Measurements from ENCODE around the gene RNF13. TPM values are rescaled to one million over a fixed set of nuclear protein-coding genes. Genes with fewer than 3 reads are reported as not detected.
"Not testable (repeated sequence)": the region's sequence is repeated elsewhere in the genome, so short reads cannot be mapped to it uniquely, and the experiment has no call there.

Gene RNF13
- total RNA-seq, 2 donors from 2014 or later, result 21.3 to 32.7 TPM

GRCh38 chr3:149820183-149820582 lies 7.2 kb downstream of the RNF13 start:
- Histone ChIP-seq H3K27ac (ENCODE audit: low read depth, low read length) (no peak overlapping the region), H3K4me1 (ENCODE audit: control insufficient read depth, insufficient read depth, low read length) (no peaks in the 10 kb centered on the region), H3K9ac (ENCODE audit: extremely low read depth, low read length, poor library complexity, severe bottlenecking) (no peak overlapping the region), H3K4me3 (ENCODE audit: low read length) (no peak overlapping the region), H3K9me3 (ENCODE audit: control insufficient read depth, low read length) (peaks cover 13% of the 10 kb centered on the region), H3K36me3 (ENCODE audit: control insufficient read depth, insufficient read depth, low read length) (no peaks in the 10 kb centered on the region), H3K27me3 (ENCODE audit: control insufficient read depth, insufficient read depth, low read length, poor library complexity, severe bottlenecking) (no peaks in the 10 kb centered on the region)
- TF ChIP-seq CTCF (conservative IDR thresholded peaks at IDR 0.05), result no peak
- WGBS, 2 experiments (ENCODE audit: insufficient coverage in 1 of 2, insufficient read length in 1 of 2), result 80 to 91% methylated on average over 1 to 4 of the region's 4 CpGs
- Mint-ChIP-seq H3K27ac (no peak overlapping the region), H3K36me3 (ENCODE audit: low read depth) (peaks cover 5% of the 10 kb centered on the region), H3K9me3 (peaks cover 6% of the 10 kb centered on the region), H3K27me3 (ENCODE audit: insufficient read depth) (no peaks in the 10 kb centered on the region), H3K4me1 (peaks cover 2% of the 10 kb centered on the region), H3K4me3 (no peak overlapping the region)
- DNase-seq, result no peak

DNA sequence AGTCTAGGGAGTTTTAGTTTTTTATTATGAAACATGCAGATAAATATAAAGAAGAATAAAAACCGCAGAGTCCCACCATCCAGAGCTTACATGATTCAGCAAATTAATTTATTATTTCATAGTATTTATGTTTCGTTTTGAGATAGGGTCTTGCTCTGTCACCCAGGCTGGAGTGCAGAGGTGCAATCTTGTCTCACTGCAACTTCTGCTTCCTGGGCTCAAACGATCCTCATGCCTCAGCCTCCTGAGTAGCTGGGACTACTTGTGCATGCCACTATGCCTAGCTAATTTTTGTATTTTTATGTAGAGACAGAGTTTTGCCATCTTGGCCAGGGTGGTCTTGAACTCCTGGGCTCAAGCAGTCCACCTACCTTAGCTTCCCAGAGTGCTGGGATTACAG lies 13.6 kb downstream of the RNF13 start:
- DNase-seq, result no peak
- Histone ChIP-seq H3K9me3 (ENCODE audit: control insufficient read depth, low read length) (peaks cover 37% of the 10 kb centered on the region), H3K9ac (ENCODE audit: extremely low read depth, low read length, poor library complexity, severe bottlenecking) (no peak overlapping the region), H3K27me3 (ENCODE audit: control insufficient read depth, insufficient read depth, low read length, poor library complexity, severe bottlenecking) (no peaks in the 10 kb centered on the region), H3K4me1 (ENCODE audit: control insufficient read depth, insufficient read depth, low read length) (no peaks in the 10 kb centered on the region), H3K36me3 (ENCODE audit: control insufficient read depth, insufficient read depth, low read length) (no peaks in the 10 kb centered on the region), H3K27ac (ENCODE audit: low read depth, low read length) (no peak overlapping the region), H3K4me3 (ENCODE audit: low read length) (no peak overlapping the region)
- H3K36me3 Mint-ChIP-seq (ENCODE audit: low read depth), result peaks cover 15% of the 10 kb centered on the region
- H3K9me3 Mint-ChIP-seq, result peaks cover 32% of the 10 kb centered on the region
- no peak overlapping the region for H3K4me3 Mint-ChIP-seq
- H3K4me1 Mint-ChIP-seq, result peaks cover 4% of the 10 kb centered on the region
- H3K27me3 Mint-ChIP-seq (ENCODE audit: insufficient read depth), result no peaks in the 10 kb centered on the region
- H3K27ac Mint-ChIP-seq, result no peak overlapping the region
- WGBS, 2 experiments (ENCODE audit: insufficient coverage in 1 of 2, insufficient read length in 1 of 2), result 75 to 91% methylated on average over 1 to 2 of the region's 3 CpGs
- TF ChIP-seq CTCF (conservative IDR thresholded peaks at IDR 0.05), result no peak

DNA sequence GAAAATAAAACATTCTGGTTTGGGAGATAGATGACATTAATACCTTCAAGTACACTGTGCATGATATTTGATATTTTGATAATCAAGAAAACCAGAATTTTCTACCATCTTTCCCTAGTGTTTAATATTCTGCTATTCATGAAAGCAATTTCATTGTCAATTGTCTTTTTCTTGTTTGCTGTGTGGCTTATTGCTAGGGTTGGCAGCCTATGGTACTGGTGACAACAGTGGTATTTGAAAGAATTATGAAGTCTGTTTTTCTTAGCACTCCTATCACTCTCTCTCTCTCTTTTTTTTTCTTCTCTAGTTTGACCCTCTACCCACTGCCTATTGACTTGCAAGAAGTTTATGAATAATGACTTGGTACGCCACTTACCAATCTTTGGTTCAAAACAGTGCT lies 15.4 kb downstream of the RNF13 start:
- H3K27me3 ChIP-seq (ENCODE audit: control insufficient read depth, insufficient read depth, low read length, poor library complexity, severe bottlenecking), result no peaks in the 10 kb centered on the region
- DNase-seq, result no peak
- TF ChIP-seq CTCF (conservative IDR thresholded peaks at IDR 0.05), result no peak
- Mint-ChIP-seq H3K36me3 (ENCODE audit: low read depth) (peaks cover 25% of the 10 kb centered on the region), H3K4me1 (peaks cover 4% of the 10 kb centered on the region), H3K9me3 (peaks cover 43% of the 10 kb centered on the region), H3K4me3 (no peak overlapping the region), H3K27ac (no peak overlapping the region), H3K27me3 (ENCODE audit: insufficient read depth) (no peaks in the 10 kb centered on the region)
- no peaks in the 10 kb centered on the region for H3K36me3 ChIP-seq (ENCODE audit: control insufficient read depth, insufficient read depth, low read length)
- 75% methylated on average over 1 of the region's 1 CpG; no CpG with 5 or more reads in 1 of the 2 experiments for WGBS, 2 experiments (ENCODE audit: insufficient coverage in 1 of 2, insufficient read length in 1 of 2)
- H3K4me3 ChIP-seq (ENCODE audit: low read length), result no peak overlapping the region
- H3K4me1 ChIP-seq (ENCODE audit: control insufficient read depth, insufficient read depth, low read length), result no peaks in the 10 kb centered on the region
- H3K9ac ChIP-seq (ENCODE audit: extremely low read depth, low read length, poor library complexity, severe bottlenecking), result no peak overlapping the region
- H3K9me3 ChIP-seq (ENCODE audit: control insufficient read depth, low read length), result peaks cover 50% of the 10 kb centered on the region
- no peak overlapping the region for H3K27ac ChIP-seq (ENCODE audit: low read depth, low read length)

GRCh38 chr3:149829631-149830030 lies 16.6 kb downstream of the RNF13 start:
- H3K27ac ChIP-seq (ENCODE audit: low read depth, low read length); H3K27me3 ChIP-seq (ENCODE audit: control insufficient read depth, insufficient read depth, low read length, poor library complexity, severe bottlenecking); H3K27me3 Mint-ChIP-seq (ENCODE audit: insufficient read depth); H3K4me1 Mint-ChIP-seq; H3K4me3 ChIP-seq (ENCODE audit: low read length); H3K4me3 Mint-ChIP-seq; H3K36me3 ChIP-seq (ENCODE audit: control insufficient read depth, insufficient read depth, low read length); DNase-seq; H3K4me1 ChIP-seq (ENCODE audit: control insufficient read depth, insufficient read depth, low read length); H3K9ac ChIP-seq (ENCODE audit: extremely low read depth, low read length, poor library complexity, severe bottlenecking); H3K27ac Mint-ChIP-seq: not testable (repeated sequence)
- peaks cover 58% of the 10 kb centered on the region for H3K9me3 ChIP-seq (ENCODE audit: control insufficient read depth, low read length)
- Mint-ChIP-seq H3K36me3 (ENCODE audit: low read depth) (peaks cover 32% of the 10 kb centered on the region), H3K9me3 (peaks cover 54% of the 10 kb centered on the region)
- WGBS, 2 experiments (ENCODE audit: insufficient coverage in 1 of 2, insufficient read length in 1 of 2), result 95 to 100% methylated on average over 1 to 4 of the region's 4 CpGs
